Iris pigment epithelial cell (primary cell): ENCODE data around the gene INIP.

Experiments
- DNase-seq: peaks from one replicate; pipeline ENCODE4 v3.0.0-alpha.2; 2011; ENCODE audit warnings: low read depth

Gene INIP

GRCh38 chr9:112670991-112671625, 46.8 kb downstream of the INIP start:
- DNase-seq: no peak

- no peak for DNase-seq
These were observed 48.6 kb downstream of the INIP start for GRCh38 chr9:112669326-112669725.

- DNase-seq: peak; percentile 40
These were observed 52.6 kb downstream of the INIP start for GRCh38 chr9:112665347-112665746.

GRCh38 chr9:112664531-112664930, 53.4 kb downstream of the INIP start:
- no peak for DNase-seq

GRCh38 chr9:112663681-112664080, 54.2 kb downstream of the INIP start:
- DNase-seq: no peak

GRCh38 chr9:112659906-112660305, 58.0 kb downstream of the INIP start:
- no peak for DNase-seq

GRCh38 chr9:112655668-112656067, 62.2 kb downstream of the INIP start:
- DNase-seq: no peak

- no peak for DNase-seq
These were observed 63.6 kb downstream of the INIP start for GRCh38 chr9:112654282-112654681.

GRCh38 chr9:112648624-112649023, 69.3 kb downstream of the INIP start:
- DNase-seq: no peak

- no peak for DNase-seq
These were observed 70.3 kb downstream of the INIP start for GRCh38 chr9:112647596-112647995.

- DNase-seq: no peak
These were observed 75.8 kb downstream of the INIP start for GRCh38 chr9:112642126-112642525.

- DNase-seq: no peak
These were observed 77.6 kb downstream of the INIP start for GRCh38 chr9:112640311-112640710.
